ENCODE results near the gene EMC10. TPM values are rescaled to one million over a fixed set of nuclear protein-coding genes. Genes with fewer than 3 reads are reported as not detected.
A peak's percentile ranks its signal among the peaks of the same experiment; 100 is the strongest.

The EMC10 gene
- total RNA-seq (10 to 100 TPM; 74.7 to 74.8 TPM), polyA plus RNA-seq (11.4 TPM)

DNA sequence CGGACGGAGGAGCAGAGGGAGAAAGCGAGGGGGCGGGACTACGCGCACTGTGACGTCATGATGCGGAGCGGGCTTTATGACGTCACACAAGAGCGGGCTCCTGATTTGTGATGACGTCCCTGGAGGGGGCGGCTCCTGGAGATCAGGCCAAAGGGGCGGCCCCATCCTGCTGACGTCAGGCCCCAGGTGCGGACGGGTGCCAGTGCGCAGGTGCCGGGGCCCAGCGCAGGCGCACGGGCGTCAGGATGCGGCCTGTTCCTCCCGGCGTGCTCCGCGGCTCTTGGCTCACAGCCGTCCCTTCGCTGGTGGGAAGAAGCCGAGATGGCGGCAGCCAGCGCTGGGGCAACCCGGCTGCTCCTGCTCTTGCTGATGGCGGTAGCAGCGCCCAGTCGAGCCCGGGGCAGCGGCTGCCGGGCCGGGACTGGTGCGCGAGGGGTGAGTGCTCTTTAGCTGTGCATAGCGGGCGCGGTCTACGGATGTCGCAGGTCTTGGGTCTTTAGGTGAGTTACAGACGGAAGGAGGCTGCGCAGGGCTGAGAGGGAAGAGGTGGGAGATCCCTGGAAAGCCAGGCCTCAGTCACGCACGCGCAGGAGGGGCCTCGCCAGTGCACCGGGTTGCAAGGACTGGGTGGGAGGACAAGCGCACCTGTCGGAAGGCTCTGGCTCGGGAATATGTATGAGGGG, at the start of gene EMC10, which contains the start of gene GARIN5A:
EMC10 (plus strand) TSS at position 284 of the 683 bp plus-strand sequence; CDS start at position 322, 38 bp downstream.
GARIN5A (minus strand) TSS at position 625 of the 683 bp plus-strand sequence; CDS start at position 165, 460 bp downstream.
- ChIA-PET CTCF (interaction anchor here (1.5 kb wide), 1 partner anchor 119 kb away, joined by 4 read pairs; no protein-coding TSS in a partner anchor), POLR2A (interaction anchor here (0.5 to 0.9 kb wide), 2 partner anchors 35 to 93 kb away, joined by 3 to 4 read pairs; partner anchors contain the start of gene JOSD2)
- Mint-ChIP-seq H3K27ac (peak within 1 kb of the TSS; percentile 94 to 98 (median 96)), H3K4me3 (peak within 1 kb of the TSS; percentile 93 to 99 (median 98)), H3K9me3 (no peaks in the 10 kb centered on the region), H3K36me3 (peaks cover 0 to 39% (median 0%) of the 10 kb centered on the region in 3 donors), H3K4me1 (peaks cover 24 to 34% (median 25%) of the 10 kb centered on the region in 3 donors), H3K27me3 (peaks cover 0 to 2% of the 10 kb centered on the region in 2 donors)
- H3K27ac ChIP-seq (ENCODE audit: low read depth, low read length) = peak within 1 kb of the TSS; percentile 93
- no peaks in the 10 kb centered on the region for H3K9me3 ChIP-seq (ENCODE audit: low read length)
- H3K4me1 ChIP-seq (ENCODE audit: insufficient read depth, low read length) = peaks cover 26% of the 10 kb centered on the region
- DNase-seq = peak; percentile 87 to 96 (median 94)
- no peaks in the 10 kb centered on the region for H3K27me3 ChIP-seq (ENCODE audit: insufficient read depth, low read length, poor library complexity, severe bottlenecking)
- peak within 1 kb of the TSS; percentile 92 for H3K4me3 ChIP-seq (ENCODE audit: low read length)
- H3K36me3 ChIP-seq (ENCODE audit: insufficient read depth, low read length) = peaks cover 10% of the 10 kb centered on the region

DNA sequence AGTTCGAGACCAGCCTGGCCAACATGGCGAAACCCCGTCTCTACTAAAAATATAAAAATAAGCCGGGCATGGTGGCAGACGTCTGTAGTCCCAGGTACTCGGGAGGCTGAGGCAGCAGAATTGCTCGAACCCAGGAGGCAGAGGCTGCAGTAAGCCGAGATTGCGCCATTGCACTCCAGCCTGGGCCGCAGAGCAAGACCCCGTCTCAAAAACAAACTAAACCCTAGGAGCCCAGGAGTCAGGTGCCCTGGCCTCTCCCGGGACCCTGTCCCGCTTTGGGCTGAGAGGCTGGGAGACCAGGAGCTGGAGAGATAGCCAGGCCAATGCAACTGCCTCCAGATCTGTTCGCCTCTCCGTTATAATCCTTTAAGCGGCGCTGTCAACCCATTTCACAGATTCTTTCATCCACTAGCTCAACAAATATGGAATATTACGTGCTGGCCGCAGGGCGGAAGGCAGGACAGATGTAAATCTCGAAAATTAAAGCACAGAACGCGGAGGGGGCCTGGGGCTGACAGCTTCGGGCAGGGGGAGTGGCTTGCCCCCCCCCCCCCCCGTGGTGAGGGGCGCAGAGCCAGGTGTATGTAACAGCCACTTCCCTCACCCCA, 48.9 kb upstream of the EMC10 start:
- Histone ChIP-seq H3K4me1 (ENCODE audit: insufficient read depth, low read length) (peaks cover 7% of the 10 kb centered on the region), H3K4me3 (ENCODE audit: low read length) (no peak overlapping the region), H3K36me3 (ENCODE audit: insufficient read depth, low read length) (no peaks in the 10 kb centered on the region), H3K27ac (ENCODE audit: low read depth, low read length) (no peak overlapping the region), H3K9me3 (ENCODE audit: low read length) (no peaks in the 10 kb centered on the region), H3K27me3 (ENCODE audit: insufficient read depth, low read length, poor library complexity, severe bottlenecking) (no peaks in the 10 kb centered on the region)
- H3K27me3 Mint-ChIP-seq = peaks cover 21 to 37% of the 10 kb centered on the region in 2 donors
- H3K27ac Mint-ChIP-seq = no peak overlapping the region
- H3K4me3 Mint-ChIP-seq = peak overlapping the region in 2 of 7 donors; percentile 3 to 52
- CTCF ChIA-PET = no interaction called here
- H3K9me3 Mint-ChIP-seq = no peaks in the 10 kb centered on the region
- H3K36me3 Mint-ChIP-seq = peaks cover 0 to 4% (median 0%) of the 10 kb centered on the region in 3 donors
- no peak for DNase-seq
- H3K4me1 Mint-ChIP-seq = peaks cover 11 to 15% (median 12%) of the 10 kb centered on the region in 3 donors
- POLR2A ChIA-PET = interaction anchor here (0.6 kb wide), 1 partner anchor 35 kb away, joined by 3 read pairs; no protein-coding TSS in a partner anchor

DNA sequence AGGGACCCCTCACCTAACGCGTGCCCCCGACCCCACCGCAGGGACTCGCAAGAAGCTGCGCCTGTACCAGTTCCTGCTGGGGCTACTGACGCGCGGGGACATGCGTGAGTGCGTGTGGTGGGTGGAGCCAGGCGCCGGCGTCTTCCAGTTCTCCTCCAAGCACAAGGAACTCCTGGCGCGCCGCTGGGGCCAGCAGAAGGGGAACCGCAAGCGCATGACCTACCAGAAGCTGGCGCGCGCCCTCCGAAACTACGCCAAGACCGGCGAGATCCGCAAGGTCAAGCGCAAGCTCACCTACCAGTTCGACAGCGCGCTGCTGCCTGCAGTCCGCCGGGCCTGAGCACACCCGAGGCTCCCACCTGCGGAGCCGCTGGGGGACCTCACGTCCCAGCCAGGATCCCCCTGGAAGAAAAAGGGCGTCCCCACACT, 48.3 kb upstream of the EMC10 start:
- no peak overlapping the region for H3K27ac ChIP-seq (ENCODE audit: low read depth, low read length)
- peak in 1 of 5 donors; percentile 23 for DNase-seq
- peaks cover 4% of the 10 kb centered on the region for H3K27me3 ChIP-seq (ENCODE audit: insufficient read depth, low read length, poor library complexity, severe bottlenecking)
- Mint-ChIP-seq H3K27ac (no peak overlapping the region), H3K27me3 (peaks cover 21 to 43% of the 10 kb centered on the region in 2 donors), H3K36me3 (peaks cover 0 to 4% (median 0%) of the 10 kb centered on the region in 3 donors), H3K9me3 (no peaks in the 10 kb centered on the region), H3K4me3 (peak overlapping the region in 3 of 7 donors; percentile 3 to 68 (median 52)), H3K4me1 (peaks cover 11 to 15% (median 12%) of the 10 kb centered on the region in 3 donors)
- no peaks in the 10 kb centered on the region for H3K36me3 ChIP-seq (ENCODE audit: insufficient read depth, low read length)
- CTCF ChIA-PET = interaction anchor here (1.2 kb wide), 1 partner anchor 60 kb away, joined by 3 read pairs; no protein-coding TSS in a partner anchor
- peaks cover 9% of the 10 kb centered on the region for H3K4me1 ChIP-seq (ENCODE audit: insufficient read depth, low read length)
- POLR2A ChIA-PET = interaction anchor here (0.6 kb wide), 1 partner anchor 34 kb away, joined by 3 read pairs; no protein-coding TSS in a partner anchor
- peak overlapping the region; percentile 28 for H3K4me3 ChIP-seq (ENCODE audit: low read length)
- H3K9me3 ChIP-seq (ENCODE audit: low read length) = no peaks in the 10 kb centered on the region

- H3K27me3 Mint-ChIP-seq = peaks cover 18 to 41% of the 10 kb centered on the region in 2 donors
- CTCF ChIA-PET = interaction anchor here (1.2 kb wide), 1 partner anchor 60 kb away, joined by 3 read pairs; no protein-coding TSS in a partner anchor
- H3K4me1 Mint-ChIP-seq = peaks cover 11 to 15% (median 12%) of the 10 kb centered on the region in 3 donors
- peak overlapping the region in 1 of 7 donors; percentile 54 for H3K4me3 Mint-ChIP-seq
- no peaks in the 10 kb centered on the region for H3K9me3 Mint-ChIP-seq
- Histone ChIP-seq H3K27ac (ENCODE audit: low read depth, low read length) (no peak overlapping the region), H3K4me3 (ENCODE audit: low read length) (no peak overlapping the region), H3K9me3 (ENCODE audit: low read length) (no peaks in the 10 kb centered on the region), H3K27me3 (ENCODE audit: insufficient read depth, low read length, poor library complexity, severe bottlenecking) (peaks cover 4% of the 10 kb centered on the region), H3K4me1 (ENCODE audit: insufficient read depth, low read length) (peaks cover 9% of the 10 kb centered on the region), H3K36me3 (ENCODE audit: insufficient read depth, low read length) (no peaks in the 10 kb centered on the region)
- POLR2A ChIA-PET = no interaction called here
- peaks cover 0 to 4% (median 0%) of the 10 kb centered on the region in 3 donors for H3K36me3 Mint-ChIP-seq
- no peak overlapping the region for H3K27ac Mint-ChIP-seq
- DNase-seq = no peak
Observed at GRCh38 chr19:50428772-50429463, 47.4 kb upstream of the EMC10 start.

GRCh38 chr19:50430888-50431342, 45.4 kb upstream of the EMC10 start:
- H3K4me1 ChIP-seq (ENCODE audit: insufficient read depth, low read length) = peaks cover 9% of the 10 kb centered on the region
- no peaks in the 10 kb centered on the region for H3K36me3 ChIP-seq (ENCODE audit: insufficient read depth, low read length)
- Mint-ChIP-seq H3K27me3 (peaks cover 20 to 43% of the 10 kb centered on the region in 2 donors), H3K4me1 (peaks cover 11 to 15% (median 12%) of the 10 kb centered on the region in 3 donors), H3K36me3 (peaks cover 0 to 4% (median 0%) of the 10 kb centered on the region in 3 donors), H3K27ac (peak overlapping the region in 6 of 8 donors; percentile 47 to 86 (median 68)), H3K4me3 (peak overlapping the region; percentile 89 to 97 (median 91)), H3K9me3 (no peaks in the 10 kb centered on the region)
- no peaks in the 10 kb centered on the region for H3K9me3 ChIP-seq (ENCODE audit: low read length)
- DNase-seq = no peak
- peaks cover 4% of the 10 kb centered on the region for H3K27me3 ChIP-seq (ENCODE audit: insufficient read depth, low read length, poor library complexity, severe bottlenecking)
- ChIA-PET CTCF (no interaction called here), POLR2A (no interaction called here)
- H3K4me3 ChIP-seq (ENCODE audit: low read length) = peak overlapping the region; percentile 78
- H3K27ac ChIP-seq (ENCODE audit: low read depth, low read length) = peak overlapping the region; percentile 19

DNA sequence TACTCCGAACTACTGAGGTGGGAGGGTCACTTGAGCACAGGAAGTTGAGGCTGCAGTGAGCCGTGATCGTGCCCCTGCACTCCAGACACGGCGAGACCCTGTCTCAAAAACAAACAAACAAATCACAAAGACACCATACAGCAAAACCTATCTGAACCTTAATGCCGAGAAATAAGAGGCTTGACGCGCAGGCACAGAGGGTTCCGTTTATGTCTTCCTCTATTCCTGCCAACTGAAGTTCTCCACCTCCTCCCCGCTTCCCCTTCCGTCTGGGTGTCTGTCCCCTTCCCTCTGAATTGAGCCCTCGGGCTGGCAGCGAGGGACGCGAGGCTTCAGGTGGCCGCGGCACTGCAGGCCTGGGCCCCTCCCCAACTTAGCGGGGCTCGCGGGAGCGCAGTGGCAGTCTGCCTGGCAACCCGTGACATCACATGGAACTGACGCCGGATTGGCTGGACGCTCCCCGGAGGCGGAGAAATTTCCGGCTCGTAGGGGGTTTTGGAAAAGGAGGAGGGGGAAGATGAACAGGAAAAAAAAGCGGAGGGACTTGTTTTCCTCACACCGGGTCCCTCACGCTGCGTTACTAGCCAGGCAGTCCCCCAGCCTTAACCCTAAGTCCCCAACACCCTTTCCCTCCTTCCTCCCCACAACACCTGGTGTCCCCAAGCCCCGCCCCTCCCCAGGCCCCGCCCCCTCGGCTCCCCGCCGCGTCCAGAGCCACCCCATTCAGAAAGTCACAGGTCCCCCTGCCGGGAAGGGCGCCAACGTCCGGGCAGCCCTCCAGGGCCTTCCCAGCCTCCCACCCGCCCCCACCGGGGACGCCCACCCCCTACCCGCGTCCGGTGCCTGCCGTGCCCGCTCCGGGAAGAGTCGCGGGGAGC, 44.7 kb upstream of the EMC10 start:
- Histone ChIP-seq H3K9me3 (ENCODE audit: low read length) (no peaks in the 10 kb centered on the region), H3K36me3 (ENCODE audit: insufficient read depth, low read length) (no peaks in the 10 kb centered on the region), H3K4me3 (ENCODE audit: low read length) (peak overlapping the region; percentile 78), H3K27me3 (ENCODE audit: insufficient read depth, low read length, poor library complexity, severe bottlenecking) (peaks cover 4% of the 10 kb centered on the region), H3K4me1 (ENCODE audit: insufficient read depth, low read length) (peaks cover 9% of the 10 kb centered on the region), H3K27ac (ENCODE audit: low read depth, low read length) (peak overlapping the region; percentile 19)
- POLR2A ChIA-PET = no interaction called here
- H3K27me3 Mint-ChIP-seq = peaks cover 22 to 43% of the 10 kb centered on the region in 2 donors
- H3K36me3 Mint-ChIP-seq = peaks cover 0 to 4% (median 0%) of the 10 kb centered on the region in 3 donors
- H3K4me3 Mint-ChIP-seq = peak overlapping the region; percentile 89 to 97 (median 91)
- DNase-seq = peak; percentile 76 to 89 (median 86)
- peak overlapping the region; percentile 64 to 96 (median 86) for H3K27ac Mint-ChIP-seq
- CTCF ChIA-PET = no interaction called here
- no peaks in the 10 kb centered on the region for H3K9me3 Mint-ChIP-seq
- peaks cover 11 to 15% (median 12%) of the 10 kb centered on the region in 3 donors for H3K4me1 Mint-ChIP-seq

All from CD8-positive, alpha-beta memory T cell (primary cell).